Retinal pigment epithelial cell (primary cell): ENCODE measurements around the gene LTF.

Experiments used
- DNase-seq: peaks from one replicate; pipeline ENCODE4 v3.0.0-alpha.2; 2010; ENCODE audit warnings: low read depth
- H3K4me3 ChIP-seq: 2 replicates; pipeline ENCODE4 v1.5.1; 2011; ENCODE audit warnings: mild to moderate bottlenecking, low read length, control low read depth, moderate library complexity
- TF ChIP-seq, protein P1 (sequence below): conservative IDR thresholded peaks from 2 replicates; pipeline ENCODE4 v1.5.1; 2011; ENCODE audit warnings: low read depth, low read length, control low read depth, inconsistent platforms

The LTF gene

GRCh38 chr3:46467562-46467961 is 2.9 kb upstream of the LTF start:
- no peak for DNase-seq
- TF ChIP-seq, protein P1, sequence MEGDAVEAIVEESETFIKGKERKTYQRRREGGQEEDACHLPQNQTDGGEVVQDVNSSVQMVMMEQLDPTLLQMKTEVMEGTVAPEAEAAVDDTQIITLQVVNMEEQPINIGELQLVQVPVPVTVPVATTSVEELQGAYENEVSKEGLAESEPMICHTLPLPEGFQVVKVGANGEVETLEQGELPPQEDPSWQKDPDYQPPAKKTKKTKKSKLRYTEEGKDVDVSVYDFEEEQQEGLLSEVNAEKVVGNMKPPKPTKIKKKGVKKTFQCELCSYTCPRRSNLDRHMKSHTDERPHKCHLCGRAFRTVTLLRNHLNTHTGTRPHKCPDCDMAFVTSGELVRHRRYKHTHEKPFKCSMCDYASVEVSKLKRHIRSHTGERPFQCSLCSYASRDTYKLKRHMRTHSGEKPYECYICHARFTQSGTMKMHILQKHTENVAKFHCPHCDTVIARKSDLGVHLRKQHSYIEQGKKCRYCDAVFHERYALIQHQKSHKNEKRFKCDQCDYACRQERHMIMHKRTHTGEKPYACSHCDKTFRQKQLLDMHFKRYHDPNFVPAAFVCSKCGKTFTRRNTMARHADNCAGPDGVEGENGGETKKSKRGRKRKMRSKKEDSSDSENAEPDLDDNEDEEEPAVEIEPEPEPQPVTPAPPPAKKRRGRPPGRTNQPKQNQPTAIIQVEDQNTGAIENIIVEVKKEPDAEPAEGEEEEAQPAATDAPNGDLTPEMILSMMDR, result no peak

GRCh38 chr3:46466871-46467403 is 2.2 kb upstream of the LTF start:
- H3K4me3 ChIP-seq, result no peak overlapping the region
- DNase-seq, result no peak
- TF ChIP-seq, protein P1, result no peak

More at GRCh38 chr3:46467562-46467961, 2.9 kb upstream of the LTF start:
- H3K4me3 ChIP-seq, result no peak overlapping the region

GRCh38 chr3:46466273-46466672 is 1.6 kb upstream of the LTF start:
- H3K4me3 ChIP-seq, result no peak overlapping the region
- TF ChIP-seq, protein P1, result no peak
- no peak for DNase-seq

DNA sequence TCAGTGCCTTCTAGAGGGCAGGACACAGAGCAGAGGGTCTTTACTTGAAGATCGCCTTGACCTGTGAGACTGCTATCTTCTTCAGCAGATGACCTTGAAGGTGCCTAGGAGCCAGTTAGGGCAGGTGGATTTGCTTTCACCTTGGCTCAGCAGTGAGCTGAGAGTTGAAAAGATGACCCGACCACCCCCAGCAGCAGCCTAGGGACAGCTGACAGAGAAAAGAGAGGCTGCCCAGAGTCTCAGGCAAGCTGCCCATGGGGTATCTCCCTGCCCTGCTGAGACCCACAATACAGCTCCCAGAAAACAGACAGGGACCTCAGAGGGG is 453 bp upstream of the LTF start:
- H3K4me3 ChIP-seq, result no peak overlapping the region
- DNase-seq, result no peak
- TF ChIP-seq, protein P1, result no peak

DNA sequence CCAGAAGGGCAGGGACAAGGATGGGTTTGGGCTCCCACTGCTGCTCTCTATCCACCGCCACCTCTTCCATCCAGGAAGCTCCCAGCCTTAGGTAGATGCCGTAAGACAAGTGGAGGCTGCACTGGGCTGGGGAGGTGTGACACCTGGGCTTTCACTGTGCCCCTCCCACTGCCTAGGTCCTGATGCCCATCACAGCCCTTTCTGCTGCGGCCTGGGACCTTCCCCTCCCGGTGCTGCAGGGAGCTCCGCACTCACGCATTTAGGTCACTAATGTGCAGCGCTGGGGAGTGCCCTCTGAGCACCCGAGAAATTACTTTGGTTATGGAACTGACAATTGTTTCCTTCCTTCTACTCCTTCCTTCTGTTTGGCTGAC is 850 bp downstream of the LTF start:
- no peak overlapping the region for H3K4me3 ChIP-seq
- DNase-seq, result no peak
- TF ChIP-seq, protein P1, result no peak

DNA sequence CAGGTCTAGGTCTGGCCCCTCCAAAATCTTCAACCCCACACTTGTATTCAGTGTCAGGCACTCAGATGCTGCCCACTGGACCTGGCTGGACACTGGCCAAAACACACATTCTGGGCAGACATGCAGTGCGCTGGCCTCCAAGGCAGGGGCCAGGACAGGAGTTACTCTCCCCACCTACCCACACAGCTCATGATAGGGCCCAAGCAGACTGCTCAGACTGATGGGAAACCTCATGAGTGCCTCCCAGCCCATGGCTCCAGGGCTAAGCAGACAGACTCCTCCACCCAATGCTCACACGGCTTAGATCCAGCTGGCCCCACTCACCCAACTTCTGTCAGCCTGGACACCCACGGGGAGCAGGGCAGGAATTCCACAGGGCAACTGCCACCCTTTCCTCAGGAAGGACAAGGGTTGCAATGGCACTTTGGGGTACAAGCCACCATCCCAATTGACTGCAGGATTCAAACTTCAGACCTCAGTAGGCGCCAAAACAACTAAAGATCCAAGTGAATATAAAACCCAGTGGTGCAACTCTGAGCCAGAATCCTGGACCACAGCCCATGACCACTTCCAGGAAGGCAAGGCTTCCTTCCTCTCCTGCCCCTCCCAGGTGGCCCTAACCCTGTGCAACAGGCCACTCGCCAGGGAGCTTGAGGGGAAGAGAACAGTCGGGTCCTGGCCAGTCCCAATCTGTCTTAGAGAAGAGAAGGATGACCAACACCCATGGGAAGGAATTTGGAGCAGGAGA is 1.4 kb downstream of the LTF start:
- no peak for DNase-seq
- no peak overlapping the region for H3K4me3 ChIP-seq
- TF ChIP-seq, protein P1, result no peak

DNA sequence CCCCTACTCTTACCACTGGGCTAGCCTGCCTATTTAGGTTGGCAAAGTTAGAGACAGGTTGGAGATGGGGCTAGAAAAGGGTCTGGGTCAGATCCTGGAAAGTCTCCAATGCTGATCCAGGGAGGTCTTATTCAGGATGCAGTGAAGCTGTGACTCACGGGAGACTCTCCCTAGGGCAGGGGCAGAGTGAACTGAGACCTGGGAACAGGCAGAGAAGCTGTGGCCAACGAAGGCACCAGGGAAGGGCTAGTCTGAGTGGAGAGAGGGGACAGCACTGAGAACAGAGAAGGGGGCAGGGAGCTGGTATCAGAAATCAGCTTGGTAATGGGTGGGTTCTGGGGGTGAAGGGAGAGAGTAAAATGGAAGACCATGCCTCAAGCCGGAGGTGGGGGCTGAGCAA is 2.2 kb downstream of the LTF start:
- TF ChIP-seq, protein P1, result no peak
- no peak for DNase-seq
- H3K4me3 ChIP-seq, result no peak overlapping the region
